HG03097 (cell line): ENCODE data around the gene HOXA6.

Experiments
- ATAC-seq: cut with Tn5 transposase; IDR thresholded peaks from one replicate; pipeline ENCODE4 v1.9.1; 2021; ENCODE audit not compliant: unreplicated experiment, low FRiP score

Gene HOXA6

DNA sequence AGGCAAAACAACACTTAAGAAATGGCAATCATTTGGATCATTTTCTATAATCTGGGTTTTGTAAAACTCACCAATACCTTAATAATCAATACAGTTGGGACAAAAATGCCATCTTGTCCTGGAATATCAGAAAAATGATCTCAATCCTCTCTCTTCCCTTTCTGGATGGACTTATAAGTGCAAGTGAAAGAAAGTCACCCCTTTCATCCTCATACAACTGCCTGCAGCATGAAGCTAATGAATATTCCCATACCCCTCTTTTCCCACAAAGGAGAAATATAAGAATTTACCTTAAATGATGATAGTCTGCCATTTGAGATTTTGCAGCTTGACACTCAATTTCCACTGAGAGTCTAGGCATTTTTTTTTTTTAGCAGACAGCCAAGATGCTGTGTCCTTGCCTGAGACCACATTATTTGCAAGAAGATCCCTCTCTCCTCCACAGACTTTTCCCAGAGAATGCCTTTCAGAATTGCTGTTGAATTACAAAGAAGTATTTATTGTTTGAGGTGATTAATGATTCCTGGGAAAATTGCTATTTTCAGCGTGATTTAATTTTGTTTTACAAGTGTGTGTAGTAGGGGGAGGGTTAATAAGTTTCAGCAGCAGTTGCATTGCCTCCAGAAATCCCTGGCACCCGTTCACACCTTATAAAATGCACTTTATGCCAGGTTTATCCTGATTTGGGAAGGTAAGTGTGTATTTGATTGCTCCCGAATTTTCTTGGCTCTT lies 20.8 kb downstream of the HOXA6 start:
- ATAC-seq, result no peak

DNA sequence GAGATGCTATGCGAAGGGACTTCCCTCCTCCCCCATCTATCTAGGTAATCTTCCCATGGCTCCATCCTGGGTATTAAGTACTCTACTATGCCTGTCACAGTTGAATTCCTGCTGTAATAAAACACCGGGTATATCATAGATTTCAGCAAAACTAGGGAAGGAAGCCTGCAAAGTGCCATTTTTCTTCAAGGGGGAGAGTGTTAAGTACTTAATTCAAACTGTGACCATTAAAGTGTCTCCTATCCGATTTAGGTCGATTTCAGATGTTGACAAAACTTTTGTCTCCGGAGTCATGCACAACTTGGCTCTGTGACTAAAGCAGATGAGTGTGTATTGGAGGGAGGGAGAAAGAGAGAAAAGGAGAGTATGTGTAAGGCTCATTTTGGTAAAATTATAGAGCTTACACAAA lies 21.6 kb downstream of the HOXA6 start:
- no peak for ATAC-seq

DNA sequence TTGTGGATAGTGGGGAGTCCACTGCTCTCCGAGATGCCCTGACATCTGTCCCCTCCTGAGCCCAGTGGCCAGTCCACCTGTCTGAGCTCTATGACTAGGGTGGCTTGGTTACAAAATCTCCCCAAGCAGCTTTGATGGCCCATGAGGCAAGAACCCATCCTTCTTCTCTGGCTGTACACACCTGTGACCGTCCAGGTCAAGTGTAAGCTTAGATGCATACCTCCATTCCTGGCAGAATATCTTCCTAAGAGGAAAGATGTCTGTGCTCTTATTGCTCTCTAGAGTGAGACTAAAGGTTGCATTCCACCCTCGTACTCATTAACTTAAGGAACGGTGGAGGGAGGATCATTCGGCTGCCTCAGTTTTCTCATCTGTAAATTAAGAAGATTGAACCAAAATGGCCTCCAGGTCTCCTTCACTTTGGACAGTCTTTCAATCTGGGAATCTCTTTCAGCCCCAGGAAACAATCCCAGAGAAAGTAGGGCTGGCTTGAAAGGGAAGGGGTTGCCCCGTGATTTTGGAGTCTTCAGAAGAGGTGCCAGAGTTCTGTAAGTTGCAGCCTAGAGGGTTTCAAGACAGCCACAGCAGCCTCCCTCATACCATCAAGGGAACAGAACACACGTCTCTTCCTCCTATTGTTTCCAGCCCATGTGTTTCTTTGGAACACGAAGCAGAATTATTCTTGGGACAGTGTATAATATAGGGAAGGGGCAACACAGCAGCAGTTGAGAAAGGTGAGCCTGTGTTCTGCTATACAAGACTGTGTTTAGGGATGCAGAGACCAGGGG lies 22.5 kb downstream of the HOXA6 start:
- no peak for ATAC-seq

GRCh38 chr7:27124096-27124901 lies 23.3 kb downstream of the HOXA6 start:
- ATAC-seq, result no peak

DNA sequence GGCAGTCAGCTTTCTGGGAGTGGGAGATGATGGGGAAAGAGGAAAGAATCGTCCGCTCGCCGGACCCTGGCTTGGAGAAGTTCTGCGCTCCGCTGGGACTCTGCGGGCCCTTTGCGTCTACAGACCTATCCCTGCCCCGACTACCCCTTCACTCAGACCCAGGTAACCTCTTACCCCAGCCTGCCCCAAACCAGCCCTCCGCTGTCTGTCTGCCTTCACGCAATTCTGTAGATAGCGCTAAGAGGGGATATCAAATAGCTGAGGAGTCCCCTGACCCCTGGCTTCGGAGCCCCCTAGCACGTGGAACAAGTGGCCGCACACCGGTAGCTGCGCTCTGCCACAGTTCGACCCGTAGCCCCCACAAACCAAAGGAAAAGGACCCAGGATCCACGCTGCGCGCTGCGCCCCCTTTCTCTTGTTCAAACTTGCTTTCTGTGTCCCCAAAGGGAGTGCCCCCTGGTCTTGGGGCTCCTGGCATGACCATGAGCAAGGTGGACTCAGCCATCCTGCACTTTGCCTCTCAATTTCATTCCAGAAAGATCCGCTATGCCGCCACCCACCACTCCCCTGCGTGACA lies 24.0 kb downstream of the HOXA6 start:
- ATAC-seq, result no peak

GRCh38 chr7:27123007-27123476 lies 24.5 kb downstream of the HOXA6 start:
- no peak for ATAC-seq

GRCh38 chr7:27122077-27122910 lies 25.3 kb downstream of the HOXA6 start:
- ATAC-seq, result no peak

GRCh38 chr7:27121684-27122076 lies 25.9 kb downstream of the HOXA6 start:
- no peak for ATAC-seq

- ATAC-seq, result no peak
Measured at GRCh38 chr7:27119412-27119911, 28.1 kb downstream of the HOXA6 start.

- ATAC-seq, result no peak
Measured at GRCh38 chr7:27118580-27118979, 29.0 kb downstream of the HOXA6 start.

GRCh38 chr7:27117887-27118491 lies 29.6 kb downstream of the HOXA6 start:
- no peak for ATAC-seq

DNA sequence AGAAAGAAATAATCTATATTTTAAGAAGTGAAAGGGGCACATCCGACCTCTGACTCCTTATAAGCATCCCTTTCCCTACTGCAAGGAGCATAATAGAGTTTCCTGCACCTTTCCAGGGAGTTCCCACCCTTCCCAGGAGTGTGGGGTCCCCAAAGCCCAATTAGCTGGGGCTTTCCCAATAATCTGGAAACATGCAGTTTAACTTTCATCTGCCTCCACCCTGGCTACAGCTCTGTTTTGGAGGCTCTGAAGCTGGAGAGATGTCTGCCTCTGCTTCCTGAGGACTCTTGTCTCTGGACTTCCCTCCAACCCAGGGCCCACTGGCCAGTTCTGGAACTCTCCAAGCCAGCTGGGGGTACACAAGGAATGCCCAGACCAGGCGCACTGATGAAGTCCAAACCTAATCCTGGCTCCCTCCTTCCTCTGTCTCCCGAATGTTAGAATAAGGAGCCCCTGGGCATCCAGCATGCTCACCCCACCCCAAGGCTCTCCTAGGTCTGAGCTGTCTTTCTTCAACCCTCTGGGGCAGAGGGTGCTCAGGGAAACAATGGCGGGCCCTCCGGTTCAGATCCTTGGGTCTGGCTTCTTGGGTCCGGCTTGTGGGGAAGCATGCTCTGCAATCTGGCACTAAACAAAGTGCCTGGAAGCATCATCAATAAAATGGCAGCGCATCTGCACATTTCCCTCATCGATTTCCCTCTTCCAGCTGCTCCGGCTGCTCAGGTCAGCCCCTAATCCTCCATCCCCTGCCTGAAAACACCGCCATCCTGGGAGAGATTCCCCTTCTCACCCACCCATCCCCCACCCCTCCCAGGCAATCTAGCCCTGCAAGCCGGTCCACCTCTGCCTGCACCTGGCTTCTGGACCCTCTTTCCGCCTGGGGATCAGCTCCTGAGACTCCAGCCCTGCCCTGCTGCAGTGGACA lies 30.4 kb downstream of the HOXA6 start:
- ATAC-seq, result no peak

DNA sequence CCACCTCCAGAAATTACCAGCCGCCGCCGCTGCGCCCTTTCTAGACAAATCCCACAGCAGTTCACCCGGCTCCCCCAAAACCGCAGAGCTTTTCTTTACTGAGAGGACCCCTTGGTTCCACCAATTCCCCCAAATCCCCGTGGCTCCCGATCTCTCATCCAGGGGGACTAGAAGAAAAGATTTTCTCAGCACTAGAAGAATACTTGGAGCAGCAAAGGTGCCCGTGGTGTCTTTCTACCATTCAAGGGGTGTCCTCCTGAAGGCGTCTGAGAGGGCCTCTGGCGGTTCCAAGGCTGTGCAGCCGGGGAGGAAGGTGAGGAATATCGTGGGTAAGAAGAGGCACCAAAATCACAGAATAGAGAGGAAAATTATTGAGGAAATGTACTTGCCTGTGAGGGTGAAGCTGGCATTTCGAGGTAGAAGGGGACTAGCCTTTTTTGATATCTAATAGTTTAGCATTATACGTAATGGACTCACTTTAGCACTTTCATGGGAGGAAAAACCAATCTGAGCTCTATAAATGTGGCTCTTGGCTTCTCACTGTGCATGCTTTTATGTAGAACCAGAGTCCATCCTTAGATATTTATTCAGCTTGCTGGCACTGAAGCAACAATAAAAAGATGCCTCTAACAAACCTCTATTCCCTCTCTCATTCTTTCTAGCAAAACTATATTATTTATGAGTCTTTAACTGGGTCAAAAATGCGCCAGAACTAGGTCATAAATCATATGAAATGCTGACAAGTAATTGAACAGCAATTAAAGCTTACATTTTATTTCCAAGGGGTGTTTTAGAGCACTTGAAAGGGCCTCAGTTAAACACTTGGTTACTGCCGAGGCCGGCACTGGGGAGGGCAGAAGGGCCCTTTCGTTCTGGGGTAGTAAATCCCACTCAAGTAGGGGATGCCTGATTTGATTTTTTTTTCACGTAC lies 31.3 kb downstream of the HOXA6 start:
- no peak for ATAC-seq

DNA sequence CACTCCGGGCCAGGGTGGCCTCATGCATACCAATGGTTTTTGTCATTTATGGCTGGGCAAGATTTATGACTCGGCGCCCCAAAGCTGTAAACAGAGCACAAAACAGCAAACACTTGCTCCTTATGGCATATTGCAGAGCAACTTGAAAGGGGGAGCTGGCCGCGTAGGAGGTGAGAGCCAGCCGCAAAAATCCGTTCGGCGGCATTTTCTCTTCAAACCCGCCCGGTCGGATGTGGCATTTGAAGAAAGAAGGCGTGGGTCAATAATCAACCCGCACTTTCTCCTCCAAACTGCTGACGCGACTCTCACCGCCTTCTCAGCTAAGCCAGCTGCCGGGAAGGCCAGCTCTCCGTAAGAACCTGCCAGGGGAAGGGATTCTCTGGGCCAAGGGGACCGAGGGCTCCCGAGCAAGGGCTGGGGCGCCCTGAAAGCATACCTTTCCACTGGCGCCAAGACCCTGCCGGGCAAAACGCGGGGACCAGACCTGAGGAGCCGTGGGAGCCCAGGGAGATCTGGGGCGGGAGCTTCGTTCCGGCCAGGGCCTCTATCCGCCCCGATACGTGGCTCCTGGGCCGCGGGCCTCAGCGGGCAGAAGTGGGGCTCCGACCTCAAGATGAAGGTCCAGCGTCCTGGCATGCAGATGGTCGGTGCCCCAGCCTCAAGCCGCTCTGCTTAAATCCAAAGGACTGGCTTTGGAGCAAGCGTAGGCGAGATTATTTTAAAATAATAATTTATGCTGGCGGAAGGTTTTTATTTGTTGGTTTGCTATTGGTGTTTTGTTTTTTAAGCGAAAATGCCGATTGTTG lies 32.1 kb downstream of the HOXA6 start:
- ATAC-seq, result no peak

GRCh38 chr7:27114881-27115220 lies 32.7 kb downstream of the HOXA6 start:
- no peak for ATAC-seq

DNA sequence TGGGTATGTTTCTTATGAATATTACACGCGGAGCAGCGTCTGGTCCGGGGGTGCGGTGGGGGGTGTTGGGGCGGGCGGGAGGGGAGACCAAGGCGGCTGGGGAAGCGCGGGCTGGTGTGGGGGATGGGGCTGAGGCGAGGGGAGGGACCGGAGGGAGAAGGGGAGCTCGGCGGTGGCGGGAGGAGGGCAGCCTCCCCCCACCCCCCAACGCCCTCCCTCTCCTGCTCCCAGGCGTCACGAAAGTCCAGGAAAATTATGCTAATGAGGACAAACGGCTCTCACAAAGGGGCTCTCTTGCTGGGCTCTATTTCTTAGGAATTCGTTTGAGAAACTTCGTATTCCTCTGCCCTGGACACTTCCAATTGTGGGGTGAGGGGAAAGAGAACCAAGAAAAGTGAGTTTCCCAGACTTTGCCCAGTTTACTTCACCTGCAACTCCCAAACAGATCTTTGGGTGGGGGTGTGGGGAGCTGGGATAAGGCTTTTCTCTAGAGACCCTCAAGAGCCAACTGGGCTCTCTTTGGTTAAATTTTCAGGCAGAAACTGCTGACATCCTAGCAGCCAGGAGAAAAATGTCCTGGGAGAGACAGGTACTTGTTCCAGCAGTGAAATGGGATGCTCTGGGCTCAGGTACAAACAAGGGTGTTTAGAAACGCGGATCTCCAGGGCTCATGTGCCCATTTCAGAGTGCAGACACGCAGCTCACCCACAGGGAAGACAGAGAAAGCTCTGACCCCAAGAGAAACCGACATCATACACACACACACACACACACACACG lies 33.4 kb downstream of the HOXA6 start:
- ATAC-seq, result no peak
